ENCODE results near the gene GOLGA7B. TPM values are rescaled to one million over a fixed set of nuclear protein-coding genes. Genes with fewer than 3 reads are reported as not detected.
"Not testable (repeated sequence)": the region's sequence is repeated elsewhere in the genome, so short reads cannot be mapped to it uniquely, and the experiment has no call there.

The GOLGA7B gene
- total RNA-seq, 6 donors from 2014 or later, result 1.0 to 2.6 (median 1.1) TPM

GRCh38 chr10:97838091-97838490 is 11.6 kb upstream of the GOLGA7B start:
- H3K9me3 ChIP-seq, result no peaks in the 10 kb centered on the region
- no peak overlapping the region for H3K27ac ChIP-seq
- TF ChIP-seq EP300 (IDR thresholded peaks at IDR 0.05) (no peak), POLR2A (IDR thresholded peaks at IDR 0.05) (no peak), POLR2AphosphoS5 (IDR thresholded peaks at IDR 0.05) (no peak), CTCF (IDR thresholded peaks at IDR 0.05) (no peak)
- H3K4me3 ChIP-seq, result no peak overlapping the region
- no peaks in the 10 kb centered on the region for H3K27me3 ChIP-seq
- ATAC-seq (ENCODE audit: low FRiP score in 2 of 2) (no peak), DNase-seq (no peak)
- 92 to 95% methylated on average over 3 of the region's 3 CpGs for WGBS, 2 donors
- no peaks in the 10 kb centered on the region for H3K36me3 ChIP-seq
- peaks cover 2 to 13% (median 6%) of the 10 kb centered on the region in 4 donors for H3K4me1 ChIP-seq

- H3K27me3 ChIP-seq; H3K4me3 ChIP-seq; H3K9me3 ChIP-seq; H3K27ac ChIP-seq; ATAC-seq (ENCODE audit: low FRiP score in 2 of 2); H3K36me3 ChIP-seq: not testable (repeated sequence)
- H3K4me1 ChIP-seq, result peaks cover 2 to 13% (median 6%) of the 10 kb centered on the region in 4 donors
- WGBS, 2 donors, result 87 to 96% methylated on average over 5 to 15 of the region's 22 CpGs
- peak in 1 of 2 donors; percentile 69 for DNase-seq
Observed at GRCh38 chr10:97841166-97841565, 8.5 kb upstream of the GOLGA7B start.

DNA sequence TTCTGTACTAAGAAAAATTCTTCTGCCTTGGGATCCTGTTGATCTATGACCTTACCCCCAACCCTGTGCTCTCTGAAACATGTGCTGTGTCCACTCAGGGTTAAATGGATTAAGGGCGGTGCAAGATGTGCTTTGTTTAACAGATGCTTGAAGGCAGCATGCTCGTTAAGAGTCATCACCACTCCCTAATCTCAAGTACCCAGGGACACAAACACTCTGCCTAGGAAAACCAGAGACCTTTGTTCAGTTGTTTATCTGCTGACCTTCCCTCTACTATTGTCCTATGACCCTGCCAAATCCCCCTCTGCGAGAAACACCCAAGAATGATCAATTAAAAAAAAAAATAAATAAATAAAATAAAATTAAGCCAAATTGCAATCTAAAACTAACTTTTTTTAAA is 7.5 kb upstream of the GOLGA7B start:
- not testable (repeated sequence) for H3K27me3 ChIP-seq; H3K36me3 ChIP-seq; ATAC-seq (ENCODE audit: low FRiP score in 2 of 2); H3K27ac ChIP-seq; H3K9me3 ChIP-seq; H3K4me3 ChIP-seq; DNase-seq
- H3K4me1 ChIP-seq, result peaks cover 2 to 13% (median 6%) of the 10 kb centered on the region in 4 donors
- 22 to 26% methylated on average over 2 of the region's 3 CpGs for WGBS, 2 donors

- Histone ChIP-seq H3K36me3 (no peaks in the 10 kb centered on the region), H3K27ac (no peak overlapping the region), H3K4me1 (peaks cover 2 to 13% (median 6%) of the 10 kb centered on the region in 4 donors), H3K27me3 (no peaks in the 10 kb centered on the region), H3K4me3 (no peak overlapping the region), H3K9me3 (no peaks in the 10 kb centered on the region)
- DNase-seq (no peak), ATAC-seq (ENCODE audit: low FRiP score in 2 of 2) (peak in 1 of 2 donors; percentile 33)
- TF ChIP-seq POLR2AphosphoS5 (IDR thresholded peaks at IDR 0.05) (no peak), EP300 (IDR thresholded peaks at IDR 0.05) (no peak), POLR2A (IDR thresholded peaks at IDR 0.05) (no peak)
- WGBS, 2 donors, result 37 to 46% methylated on average over 7 of the region's 7 CpGs
Observed at GRCh38 chr10:97842656-97843280, 6.9 kb upstream of the GOLGA7B start.

- DNase-seq (no peak), ATAC-seq (ENCODE audit: low FRiP score in 2 of 2) (peak in 1 of 2 donors; percentile 19)
- no peaks in the 10 kb centered on the region for H3K9me3 ChIP-seq
Observed at GRCh38 chr10:97843281-97843671, 6.4 kb upstream of the GOLGA7B start.

GRCh38 chr10:97843972-97844371 is 5.7 kb upstream of the GOLGA7B start:
- not testable (repeated sequence) for H3K9me3 ChIP-seq; ATAC-seq (ENCODE audit: low FRiP score in 2 of 2); DNase-seq; H3K27me3 ChIP-seq; H3K4me3 ChIP-seq; H3K36me3 ChIP-seq; H3K27ac ChIP-seq
- H3K4me1 ChIP-seq, result peaks cover 2 to 14% (median 9%) of the 10 kb centered on the region in 4 donors
- WGBS, 2 donors, result 96 to 97% methylated on average over 1 of the region's 2 CpGs

More at GRCh38 chr10:97843281-97843671, 6.4 kb upstream of the GOLGA7B start:
- 49 to 50% methylated on average over 2 of the region's 2 CpGs for WGBS, 2 donors
- no peak overlapping the region for H3K4me3 ChIP-seq
- H3K27ac ChIP-seq, result no peak overlapping the region
- no peaks in the 10 kb centered on the region for H3K36me3 ChIP-seq
- H3K27me3 ChIP-seq, result no peaks in the 10 kb centered on the region
- peaks cover 2 to 13% (median 6%) of the 10 kb centered on the region in 4 donors for H3K4me1 ChIP-seq
- TF ChIP-seq POLR2AphosphoS5 (IDR thresholded peaks at IDR 0.05), result no peak
- no peak for TF ChIP-seq CTCF (IDR thresholded peaks at IDR 0.05)
- no peak for TF ChIP-seq POLR2A (IDR thresholded peaks at IDR 0.05)
- no peak for TF ChIP-seq EP300 (IDR thresholded peaks at IDR 0.05)

DNA sequence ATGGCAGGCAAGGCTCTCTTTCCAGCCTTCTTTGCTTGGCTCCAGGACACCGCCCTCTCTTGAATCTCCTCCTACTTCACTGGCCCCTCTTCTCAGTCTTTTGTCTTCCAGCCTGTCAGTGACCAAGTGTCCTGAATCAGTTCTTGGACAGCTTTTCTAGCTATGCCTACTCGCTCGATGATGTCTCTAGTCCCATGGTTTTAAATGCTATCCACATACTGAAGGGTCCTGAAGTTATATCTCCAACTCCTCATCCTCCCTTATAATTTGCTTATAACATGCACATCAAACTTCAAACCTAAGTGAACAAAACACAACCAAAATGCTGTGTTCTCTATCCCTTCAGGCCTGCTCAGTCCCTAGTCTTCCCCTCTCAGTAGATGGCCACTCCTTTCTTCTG is 5.0 kb upstream of the GOLGA7B start:
- Histone ChIP-seq H3K4me3 (no peak overlapping the region), H3K4me1 (peaks cover 5 to 19% (median 14%) of the 10 kb centered on the region in 4 donors), H3K9me3 (no peaks in the 10 kb centered on the region), H3K27me3 (peaks cover 0 to 1% (median 0%) of the 10 kb centered on the region in 4 donors), H3K27ac (no peak overlapping the region), H3K36me3 (no peaks in the 10 kb centered on the region)
- DNase-seq (no peak), ATAC-seq (ENCODE audit: low FRiP score in 2 of 2) (no peak)
- no peak for TF ChIP-seq EP300 (IDR thresholded peaks at IDR 0.05)
- 88 to 93% methylated on average over 3 of the region's 3 CpGs for WGBS, 2 donors

Data from upper lobe of left lung (tissue), 6 donors.